ENCODE measurements around the gene ANKRD33B. TPM values are rescaled to one million over a fixed set of nuclear protein-coding genes. Genes with fewer than 3 reads are reported as not detected.

ANKRD33B gene
- total RNA-seq, 1 donor from 2014 or later = 170 TPM

GRCh38 chr5:10585518-10585915 lies 21.6 kb downstream of the ANKRD33B start:
- DNase-seq (no peak), ATAC-seq (ENCODE audit: low read depth) (no peak)
- H3K27ac Mint-ChIP-seq = no peak overlapping the region
- no peak overlapping the region for H3K4me3 Mint-ChIP-seq
- H3K4me1 Mint-ChIP-seq = peaks cover 92% of the 10 kb centered on the region
- no peaks in the 10 kb centered on the region for H3K27me3 Mint-ChIP-seq
- H3K9me3 Mint-ChIP-seq = peaks cover 10% of the 10 kb centered on the region
- TF ChIP-seq CTCF (IDR thresholded peaks at IDR 0.05) = no peak
- peaks cover 54% of the 10 kb centered on the region for H3K36me3 Mint-ChIP-seq (ENCODE audit: low read depth)
- intact Hi-C loops (cut with micrococcal nuclease) = no loop called here
- ChIA-PET POLR2A (interaction anchor here (0.6 to 1.8 kb wide), 4 partner anchors 8 to 22 kb away, joined by 3 to 12 read pairs (median 5); no protein-coding TSS in a partner anchor), CTCF (no interaction called here)

- intact Hi-C loops (cut with micrococcal nuclease) = no loop called here
- no peak overlapping the region for H3K4me3 Mint-ChIP-seq
- H3K27ac Mint-ChIP-seq = peak overlapping the region; percentile 38
- peaks cover 58% of the 10 kb centered on the region for H3K36me3 Mint-ChIP-seq (ENCODE audit: low read depth)
- peaks cover 10% of the 10 kb centered on the region for H3K9me3 Mint-ChIP-seq
- ChIA-PET POLR2A (no interaction called here), CTCF (no interaction called here)
- no peaks in the 10 kb centered on the region for H3K27me3 Mint-ChIP-seq
- ATAC-seq (ENCODE audit: low read depth) = no peak
- TF ChIP-seq CTCF (IDR thresholded peaks at IDR 0.05) = no peak
- no peak for DNase-seq
- peaks cover 92% of the 10 kb centered on the region for H3K4me1 Mint-ChIP-seq
Observed at GRCh38 chr5:10586008-10586407, 22.1 kb downstream of the ANKRD33B start.

GRCh38 chr5:10586555-10586954 lies 22.7 kb downstream of the ANKRD33B start:
- CTCF ChIA-PET = no interaction called here
- Mint-ChIP-seq H3K4me1 (peaks cover 91% of the 10 kb centered on the region), H3K27me3 (no peaks in the 10 kb centered on the region), H3K4me3 (no peak overlapping the region), H3K9me3 (peaks cover 10% of the 10 kb centered on the region), H3K36me3 (ENCODE audit: low read depth) (peaks cover 60% of the 10 kb centered on the region), H3K27ac (peak overlapping the region; percentile 38)
- TF ChIP-seq CTCF (IDR thresholded peaks at IDR 0.05) = no peak
- DNase-seq = no peak
- POLR2A ChIA-PET = no interaction called here
- no peak for ATAC-seq (ENCODE audit: low read depth)
- intact Hi-C loops (cut with micrococcal nuclease) = no loop called here

GRCh38 chr5:10588109-10588775 lies 24.4 kb downstream of the ANKRD33B start:
- no peak overlapping the region for H3K4me3 Mint-ChIP-seq
- H3K36me3 Mint-ChIP-seq (ENCODE audit: low read depth) = peaks cover 46% of the 10 kb centered on the region
- H3K27ac Mint-ChIP-seq = no peak overlapping the region
- no peak for DNase-seq
- intact Hi-C loops (cut with micrococcal nuclease) = no loop called here
- no peak for TF ChIP-seq CTCF (IDR thresholded peaks at IDR 0.05)
- POLR2A ChIA-PET = interaction anchor here (0.7 to 2.0 kb wide), 3 partner anchors 9 to 146 kb away, joined by 3 to 5 read pairs (median 4); partner anchors contain the start of gene ROPN1L
- no peak for ATAC-seq (ENCODE audit: low read depth)
- CTCF ChIA-PET = no interaction called here
- H3K4me1 Mint-ChIP-seq = peaks cover 83% of the 10 kb centered on the region
- peaks cover 10% of the 10 kb centered on the region for H3K9me3 Mint-ChIP-seq
- no peaks in the 10 kb centered on the region for H3K27me3 Mint-ChIP-seq

GRCh38 chr5:10588779-10589447 lies 25.0 kb downstream of the ANKRD33B start:
- ATAC-seq (ENCODE audit: low read depth) (peak; percentile 29), DNase-seq (no peak)
- Mint-ChIP-seq H3K36me3 (ENCODE audit: low read depth) (peaks cover 46% of the 10 kb centered on the region), H3K4me1 (peaks cover 83% of the 10 kb centered on the region), H3K27ac (no peak overlapping the region), H3K4me3 (no peak overlapping the region), H3K27me3 (no peaks in the 10 kb centered on the region), H3K9me3 (peaks cover 10% of the 10 kb centered on the region)
- ChIA-PET CTCF (no interaction called here), POLR2A (interaction anchor here (1.3 to 2.0 kb wide), 3 partner anchors 9 to 23 kb away, joined by 4 to 5 read pairs (median 5); no protein-coding TSS in a partner anchor)
- no peak for TF ChIP-seq CTCF (IDR thresholded peaks at IDR 0.05)
- intact Hi-C loops (cut with micrococcal nuclease) = loop anchor here (1.0 kb wide), 2 partner anchors 9 to 11 kb away; no protein-coding TSS in a partner anchor

All from activated B cell treated with CpG ODN at 0.5 μM for 24 hours (primary cell).